AG09309 (cell line): ENCODE measurements around the gene RASSF3.
"Not testable (repeated sequence)": the region's sequence is repeated elsewhere in the genome, so short reads cannot be mapped to it uniquely, and the experiment has no call there.

Experiments
- DNase-seq: peaks from one replicate; pipeline ENCODE4 v3.0.0-alpha.2; 2010; ENCODE audit warnings: low read depth
- H3K4me3 ChIP-seq: 2 replicates; pipeline ENCODE4 v1.5.1; 2011; ENCODE audit warnings: mild to moderate bottlenecking, low read depth, low read length, moderate library complexity; ENCODE audit not compliant: control insufficient read depth
- CTCF ChIP-seq: IDR thresholded peaks from 2 replicates; pipeline ENCODE4 v1.5.1; 2011; ENCODE audit warnings: mild to moderate bottlenecking, low read depth, low read length, inconsistent platforms; ENCODE audit not compliant: insufficient read depth, control insufficient read depth; ENCODE audit errors: missing control alignments

Gene RASSF3

GRCh38 chr12:64687816-64688215 is 77.5 kb downstream of the RASSF3 start:
- no peak overlapping the region for H3K4me3 ChIP-seq
- no peak for TF ChIP-seq CTCF
- no peak for DNase-seq

- no peak for TF ChIP-seq CTCF
- no peak overlapping the region for H3K4me3 ChIP-seq
- DNase-seq = no peak
Measured at GRCh38 chr12:64688219-64688618, 77.9 kb downstream of the RASSF3 start.

DNA sequence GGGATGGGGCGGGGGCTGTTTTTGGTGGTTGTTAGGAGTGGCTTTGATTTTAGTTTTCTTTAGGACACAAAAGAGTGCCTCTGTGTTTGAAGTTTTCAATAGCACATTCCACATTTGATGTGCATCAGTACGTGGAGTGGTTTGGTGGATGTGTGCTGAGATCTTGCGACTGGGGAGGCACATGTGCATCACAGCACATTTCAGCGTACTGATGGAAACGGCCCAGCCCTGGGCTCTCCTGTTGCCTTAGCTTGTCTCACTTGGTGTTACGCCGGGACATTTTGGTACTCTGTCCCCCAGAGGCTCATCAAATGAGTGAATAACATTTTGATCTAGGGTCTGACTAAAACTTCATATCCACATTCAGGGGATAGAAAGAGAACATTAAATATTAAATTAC is 78.4 kb downstream of the RASSF3 start:
- no peak for DNase-seq
- no peak for TF ChIP-seq CTCF
- no peak overlapping the region for H3K4me3 ChIP-seq

- not testable (repeated sequence) for H3K4me3 ChIP-seq, DNase-seq
Measured at GRCh38 chr12:64690236-64690635, 79.9 kb downstream of the RASSF3 start.

DNA sequence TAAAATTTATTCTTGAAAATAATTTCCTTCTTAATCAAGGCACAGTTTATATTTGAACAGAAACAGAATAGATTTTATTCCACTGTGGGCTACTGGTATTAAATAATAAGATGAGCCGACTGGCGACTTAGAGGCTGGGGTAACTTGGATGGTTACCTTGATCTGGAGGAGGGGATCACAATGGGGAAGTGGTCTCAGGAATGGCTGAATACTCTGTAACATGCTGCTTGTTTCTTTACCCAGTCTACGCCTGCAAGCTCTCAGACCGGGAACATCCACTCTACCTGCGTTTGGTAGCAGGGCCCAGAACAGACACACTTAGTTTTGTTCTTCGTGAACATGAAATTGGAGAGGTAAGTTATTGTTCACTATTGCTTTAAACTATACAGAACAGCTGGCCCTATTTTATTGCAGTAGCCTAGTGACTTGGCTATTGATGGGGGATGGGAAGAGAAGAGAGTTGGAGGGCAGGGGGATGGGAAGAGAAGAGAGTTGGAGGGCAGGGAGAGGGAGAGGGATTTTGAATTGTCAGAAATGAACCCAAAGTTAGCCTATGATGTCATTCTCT is 81.0 kb downstream of the RASSF3 start:
- TF ChIP-seq CTCF = no peak

DNA sequence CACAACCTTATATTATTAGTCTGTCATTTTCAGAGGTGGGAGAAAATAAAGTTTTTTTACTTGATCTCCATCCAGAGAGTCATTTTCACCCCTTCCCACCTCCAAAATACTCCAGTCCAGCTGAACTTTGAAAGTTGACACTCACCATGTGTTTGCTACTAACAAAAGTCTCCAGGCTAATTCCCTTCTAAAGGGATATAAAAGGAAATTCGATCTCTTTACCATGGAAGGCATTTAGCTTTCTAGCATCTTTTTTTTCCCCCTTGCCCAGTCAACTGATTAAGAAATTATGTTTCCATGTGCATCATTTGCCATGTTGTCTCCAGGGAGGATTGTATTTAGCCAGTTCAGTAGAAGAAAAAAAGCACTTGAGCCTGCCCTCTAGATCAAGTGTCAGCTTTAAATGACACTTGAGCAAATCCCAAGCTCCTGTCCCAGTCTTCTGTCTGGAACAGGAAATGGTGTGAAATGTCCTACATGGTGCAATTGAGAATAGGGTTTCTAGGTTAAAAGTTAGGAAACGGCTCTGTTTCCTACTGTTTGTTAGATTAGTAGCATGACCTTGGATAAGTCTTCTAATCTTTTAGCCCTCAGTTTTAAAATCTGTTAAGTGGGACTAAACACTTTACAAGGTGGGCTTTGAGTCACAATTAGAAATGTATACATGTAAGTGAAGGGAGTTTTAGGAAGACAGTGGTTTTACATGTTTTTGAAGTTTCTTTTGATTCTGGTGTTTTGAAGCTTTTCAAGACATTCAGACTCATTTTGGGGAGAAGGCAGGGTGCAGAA is 81.7 kb downstream of the RASSF3 start:
- no peak for TF ChIP-seq CTCF
- no peak overlapping the region for H3K4me3 ChIP-seq
- no peak for DNase-seq

More for the DNA sequence above, 81.0 kb downstream of the RASSF3 start:
- no peak overlapping the region for H3K4me3 ChIP-seq
- no peak for DNase-seq
